ENCODE measurements around the gene GRIK2. TPM values are rescaled to one million over a fixed set of nuclear protein-coding genes. Genes with fewer than 3 reads are reported as not detected.

The GRIK2 gene
- total RNA-seq, 1 experiment from 2014 or later = 0.70 TPM

GRCh38 chr6:101578306-101578705, 184.8 kb downstream of the GRIK2 start:
- TF ChIP-seq CTCF (conservative IDR thresholded peaks at IDR 0.05) = no peak
- Histone ChIP-seq H3K27me3 (ENCODE audit: insufficient read depth, low read length) (no peaks in the 10 kb centered on the region), H3K27ac (ENCODE audit: insufficient read length, low read depth, low read length) (no peak overlapping the region), H3K9me3 (ENCODE audit: control insufficient read depth, low read depth, low read length) (no peaks in the 10 kb centered on the region), H3K9ac (ENCODE audit: extremely low read depth, insufficient read length, low read length) (no peak overlapping the region), H4K91ac (ENCODE audit: insufficient read length, low read depth, low read length) (no peak overlapping the region), H4K8ac (replicated peaks; ENCODE audit: insufficient read length, low read depth, low read length) (no peak overlapping the region), H2BK120ac (ENCODE audit: low read depth, low read length, poor library complexity, severe bottlenecking) (no peak overlapping the region), H4K5ac (ENCODE audit: insufficient read length, low read depth, low read length) (no peak overlapping the region), H3K4ac (ENCODE audit: low read depth, low read length) (no peak overlapping the region), H2BK15ac (ENCODE audit: low read depth, low read length) (no peak overlapping the region), H3K56ac (ENCODE audit: insufficient read length, low read depth, low read length) (no peak overlapping the region), H3K18ac (ENCODE audit: insufficient read length, low read depth, low read length) (no peak overlapping the region), H2AK5ac (ENCODE audit: insufficient read length, low read length) (no peak overlapping the region), H3K79me1 (ENCODE audit: insufficient read depth, low read depth, low read length, poor library complexity, severe bottlenecking) (no peaks in the 10 kb centered on the region), H3T11ph (ENCODE audit: low read length) (no peak overlapping the region), H3K79me2 (ENCODE audit: insufficient read depth, low read length) (no peaks in the 10 kb centered on the region), H3K23ac (ENCODE audit: insufficient read length, low read depth, low read length) (no peak overlapping the region), H3K14ac (ENCODE audit: insufficient read depth, low read length) (no peak overlapping the region), H2BK12ac (ENCODE audit: insufficient read length, low read depth, low read length) (no peak overlapping the region), H3K23me2 (ENCODE audit: insufficient read length, low read depth, low read length, poor library complexity, severe bottlenecking) (no peaks in the 10 kb centered on the region), H2AFZ (ENCODE audit: low read length) (no peak overlapping the region), H2BK5ac (ENCODE audit: insufficient read length, low read length) (no peak overlapping the region), H2BK20ac (ENCODE audit: low read depth, low read length, poor library complexity, severe bottlenecking) (no peak overlapping the region), H3K4me1 (ENCODE audit: insufficient read depth, low read length) (no peaks in the 10 kb centered on the region), H4K20me1 (ENCODE audit: control insufficient read depth, insufficient read depth, insufficient read length) (no peaks in the 10 kb centered on the region), H3K4me2 (ENCODE audit: insufficient read depth, insufficient read length, low read length) (no peak overlapping the region)
- no peaks in the 10 kb centered on the region for H3K27me3 Mint-ChIP-seq (ENCODE audit: low read depth)
- no CpG with 5 or more reads among the region's 1 CpG for WGBS (ENCODE audit: extremely low coverage, insufficient read length, low lambda C conversion rate)
- no peak for DNase-seq
- H3K9me3 Mint-ChIP-seq = no peaks in the 10 kb centered on the region
- peak overlapping the region in 1 of 3 experiments; percentile 46; a peak in 2 of 7 replicates for H3K27ac Mint-ChIP-seq
- peaks cover 9% of the 10 kb centered on the region in 2 experiments; a peak in 3 of 4 replicates for H3K4me1 Mint-ChIP-seq
- peaks cover 0 to 6% (median 4%) of the 10 kb centered on the region in 3 experiments; a peak in 2 of 7 replicates for H3K36me3 Mint-ChIP-seq (ENCODE audit: insufficient read depth in 1 of 3, low read depth in 3 of 3)
- H3K4me3 Mint-ChIP-seq = no peak overlapping the region

Measured in H9 (cell line).